Esophagus squamous epithelium (tissue), 5 donors: ENCODE data around the gene CEP128. TPM values are rescaled to one million over a fixed set of nuclear protein-coding genes. Genes with fewer than 3 reads are reported as not detected.

Source experiments
- DNase-seq: peaks from one replicate; lab custom pipeline; 2025; lab: John Stamatoyannopoulos, UW
- H3K27ac ChIP-seq, 4 donors: fragments of 200-600 bp; sonication (generic); one replicate each; pipeline ENCODE4 v1.5.1; 2016 to 2019; ENCODE audit warnings: mild to moderate bottlenecking in 1 of 4
- H3K27me3 ChIP-seq, 4 donors: fragments of 200-600 bp; sonication (generic); 1 replicate in 3 of 4; 2 replicates in 1 of 4; pipeline versions ENCODE4 v1.5.1 to v1.6.0; 2017 to 2021; ENCODE audit warnings: antibody characterized with exemption in 1 of 4
- H3K36me3 ChIP-seq, 3 donors: fragments of 200-600 bp; sonication (generic); one replicate each; pipeline ENCODE4 v1.5.1; 2016 to 2019
- H3K4me1 ChIP-seq, 3 donors: fragments of 200-600 bp; sonication (generic); one replicate each; pipeline ENCODE4 v1.5.1; 2017 to 2019
- H3K4me3 ChIP-seq, 4 donors: fragments of 200-600 bp; sonication (generic); 1 replicate in 3 of 4; 2 replicates in 1 of 4; pipeline ENCODE4 v1.5.1; 2016 to 2019; ENCODE audit warnings: mild to moderate bottlenecking in 2 of 4, moderate library complexity in 1 of 4
- H3K9me3 ChIP-seq, 3 donors: fragments of 200-600 bp; sonication (generic); one replicate each; pipeline ENCODE4 v1.5.1; 2016 to 2019
- CTCF ChIP-seq, 6 experiments: fragments of 450-650 bp in 4 of 6; fragments of 200-600 bp in 2 of 6; sonication (generic) in 2 of 6; IDR thresholded peaks; one replicate each; pipeline ENCODE4 v1.5.1; 2016 to 2019; ENCODE audit warnings: antibody characterized with exemption in 6 of 6, mild to moderate bottlenecking in 4 of 6, moderate library complexity in 4 of 6
- POLR2A ChIP-seq, 4 donors: fragments of 450-650 bp; IDR thresholded peaks; one replicate each; pipeline ENCODE4 v1.6.1; 2017; ENCODE audit warnings: antibody characterized with exemption in 4 of 4, mild to moderate bottlenecking in 4 of 4, moderate library complexity in 3 of 4
- WGBS, 2 donors: methylation state at CpG; one replicate each; pipeline ENCODE4 v1.1.5; 2018; 5-methylcytosine and 5-hydroxymethylcytosine counted together
- intact Hi-C: fragments of 100-400 bp; cut with DNase I; formaldehyde crosslinking; loops from one replicate; pipeline ENCODE4 v1.15.0; 2022
- total RNA-seq, 4 donors: library from RNA; depleted of rRNA; stranded (reverse); fragments of >200 nt; gene quantifications; one replicate each; pipeline ENCODE4 v1.1.0, GENCODE V29; 2016
- donor health status: DM: yes; HTN: yes; CAD: no.

CEP128 gene
- total RNA-seq, 4 donors from 2014 or later = 2.0 to 12.6 (median 5.4) TPM

GRCh38 chr14:80618751-80619329, 322.7 kb downstream of the CEP128 start:
- Histone ChIP-seq H3K4me1 (peaks cover 0 to 6% (median 4%) of the 10 kb centered on the region in 3 donors), H3K4me3 (no peak overlapping the region), H3K9me3 (no peaks in the 10 kb centered on the region), H3K27ac (no peak overlapping the region), H3K36me3 (no peaks in the 10 kb centered on the region), H3K27me3 (no peaks in the 10 kb centered on the region)
- DNase-seq = no peak
- intact Hi-C loops = no loop called here
- TF ChIP-seq CTCF (IDR thresholded peaks at IDR 0.05) = no peak
- no peak for TF ChIP-seq POLR2A (IDR thresholded peaks at IDR 0.05)
- WGBS, 2 donors = 88 to 93% methylated on average over 4 of the region's 4 CpGs

GRCh38 chr14:80615831-80616230, 325.7 kb downstream of the CEP128 start:
- Histone ChIP-seq H3K36me3 (no peaks in the 10 kb centered on the region), H3K27me3 (no peaks in the 10 kb centered on the region), H3K27ac (no peak overlapping the region), H3K4me1 (no peaks in the 10 kb centered on the region), H3K9me3 (no peaks in the 10 kb centered on the region), H3K4me3 (no peak overlapping the region)
- TF ChIP-seq CTCF (IDR thresholded peaks at IDR 0.05) (no peak), POLR2A (IDR thresholded peaks at IDR 0.05) (no peak)
- no peak for DNase-seq
- 83 to 87% methylated on average over 4 of the region's 4 CpGs for WGBS, 2 donors
- intact Hi-C loops = no loop called here

GRCh38 chr14:80609055-80609454, 332.5 kb downstream of the CEP128 start:
- Histone ChIP-seq H3K36me3 (no peaks in the 10 kb centered on the region), H3K27ac (no peak overlapping the region), H3K4me1 (peaks cover 0 to 29% (median 0%) of the 10 kb centered on the region in 3 donors), H3K4me3 (no peak overlapping the region), H3K27me3 (no peaks in the 10 kb centered on the region), H3K9me3 (no peaks in the 10 kb centered on the region)
- no peak for DNase-seq
- intact Hi-C loops = no loop called here
- no peak for TF ChIP-seq CTCF (IDR thresholded peaks at IDR 0.05)
- TF ChIP-seq POLR2A (IDR thresholded peaks at IDR 0.05) = no peak

GRCh38 chr14:80608563-80608962, 333.0 kb downstream of the CEP128 start:
- no peak for DNase-seq
- WGBS, 2 donors = 63 to 83% methylated on average over 1 of the region's 1 CpG
- no peak for TF ChIP-seq CTCF (IDR thresholded peaks at IDR 0.05)
- TF ChIP-seq POLR2A (IDR thresholded peaks at IDR 0.05) = no peak
- Histone ChIP-seq H3K36me3 (no peaks in the 10 kb centered on the region), H3K27me3 (no peaks in the 10 kb centered on the region), H3K4me3 (no peak overlapping the region), H3K9me3 (no peaks in the 10 kb centered on the region), H3K27ac (no peak overlapping the region), H3K4me1 (peaks cover 0 to 29% (median 0%) of the 10 kb centered on the region in 3 donors)
- intact Hi-C loops = no loop called here

GRCh38 chr14:80607430-80608190, 333.9 kb downstream of the CEP128 start:
- Histone ChIP-seq H3K27me3 (no peaks in the 10 kb centered on the region), H3K9me3 (no peaks in the 10 kb centered on the region), H3K36me3 (no peaks in the 10 kb centered on the region), H3K4me3 (no peak overlapping the region), H3K27ac (peak overlapping the region in 2 of 4 donors; percentile 51 to 65), H3K4me1 (peaks cover 0 to 29% (median 0%) of the 10 kb centered on the region in 3 donors)
- TF ChIP-seq POLR2A (IDR thresholded peaks at IDR 0.05) (no peak), CTCF (IDR thresholded peaks at IDR 0.05) (no peak)
- no peak for DNase-seq
- intact Hi-C loops = no loop called here
- WGBS, 2 donors = 66 to 74% methylated on average over 5 of the region's 5 CpGs
